ENCODE results near the gene CHTF8.

The CHTF8 gene

GRCh38 chr16:69112285-69113129 is 19.9 kb downstream of the CHTF8 start:
- peaks cover 22% of the 10 kb centered on the region for H4K20me1 ChIP-seq (ENCODE audit: insufficient read depth, low read length)
- TF ChIP-seq EZH2phosphoT487 (IDR thresholded peaks at IDR 0.05; ENCODE audit: low read depth) = no peak
- TF ChIP-seq CTCF (IDR thresholded peaks at IDR 0.05; ENCODE audit: low read depth, low read length) = peak; percentile 74
- H3K9me3 ChIP-seq (ENCODE audit: insufficient read depth, low read length) = no peaks in the 10 kb centered on the region
- no peaks in the 10 kb centered on the region for H3K79me2 ChIP-seq (ENCODE audit: low read length)
- H3K4me2 ChIP-seq (ENCODE audit: low read length) = no peak overlapping the region
- H3K36me3 ChIP-seq (replicated peaks; ENCODE audit: low read depth, low read length) = peaks cover 10% of the 10 kb centered on the region
- H2AFZ ChIP-seq (ENCODE audit: low read depth, low read length) = no peak overlapping the region
- H3K27me3 ChIP-seq (ENCODE audit: low read depth, low read length) = no peaks in the 10 kb centered on the region
- H3K4me1 ChIP-seq (ENCODE audit: low read length) = no peaks in the 10 kb centered on the region
- H3K4me3 ChIP-seq (ENCODE audit: low read length) = no peak overlapping the region
- no peak overlapping the region for H3K9ac ChIP-seq (ENCODE audit: low read length)
- no peak overlapping the region for H3K27ac ChIP-seq (ENCODE audit: low read length)

GRCh38 chr16:69111876-69112230 is 20.5 kb downstream of the CHTF8 start:
- TF ChIP-seq CTCF (IDR thresholded peaks at IDR 0.05; ENCODE audit: low read depth, low read length) (no peak), EZH2phosphoT487 (IDR thresholded peaks at IDR 0.05; ENCODE audit: low read depth) (no peak)
- Histone ChIP-seq H3K4me3 (ENCODE audit: low read length) (no peak overlapping the region), H3K4me2 (ENCODE audit: low read length) (no peak overlapping the region)

GRCh38 chr16:69111216-69111875 is 21.0 kb downstream of the CHTF8 start:
- Histone ChIP-seq H3K27me3 (ENCODE audit: low read depth, low read length) (no peaks in the 10 kb centered on the region), H3K9me3 (ENCODE audit: insufficient read depth, low read length) (no peaks in the 10 kb centered on the region), H2AFZ (ENCODE audit: low read depth, low read length) (no peak overlapping the region), H3K27ac (ENCODE audit: low read length) (no peak overlapping the region), H3K9ac (ENCODE audit: low read length) (no peak overlapping the region), H3K4me2 (ENCODE audit: low read length) (no peak overlapping the region), H3K4me1 (ENCODE audit: low read length) (peaks cover 5% of the 10 kb centered on the region; the same call in 1 of the 2 replicates), H3K36me3 (replicated peaks; ENCODE audit: low read depth, low read length) (peaks cover 3% of the 10 kb centered on the region), H3K79me2 (ENCODE audit: low read length) (no peaks in the 10 kb centered on the region), H3K4me3 (ENCODE audit: low read length) (no peak overlapping the region), H4K20me1 (ENCODE audit: insufficient read depth, low read length) (peaks cover 15% of the 10 kb centered on the region)
- TF ChIP-seq CTCF (IDR thresholded peaks at IDR 0.05; ENCODE audit: low read depth, low read length) (no peak), EZH2phosphoT487 (IDR thresholded peaks at IDR 0.05; ENCODE audit: low read depth) (no peak)

More at GRCh38 chr16:69111876-69112230, 20.5 kb downstream of the CHTF8 start:
- peaks cover 17% of the 10 kb centered on the region for H4K20me1 ChIP-seq (ENCODE audit: insufficient read depth, low read length)
- H3K4me1 ChIP-seq (ENCODE audit: low read length) = peaks cover 1% of the 10 kb centered on the region; the same call in 1 of the 2 replicates
- H3K27ac ChIP-seq (ENCODE audit: low read length) = no peak overlapping the region
- H2AFZ ChIP-seq (ENCODE audit: low read depth, low read length) = no peak overlapping the region
- no peaks in the 10 kb centered on the region for H3K27me3 ChIP-seq (ENCODE audit: low read depth, low read length)
- H3K36me3 ChIP-seq (replicated peaks; ENCODE audit: low read depth, low read length) = peaks cover 5% of the 10 kb centered on the region
- H3K9me3 ChIP-seq (ENCODE audit: insufficient read depth, low read length) = no peaks in the 10 kb centered on the region
- H3K9ac ChIP-seq (ENCODE audit: low read length) = no peak overlapping the region
- no peaks in the 10 kb centered on the region for H3K79me2 ChIP-seq (ENCODE audit: low read length)

- peaks cover 5% of the 10 kb centered on the region; the same call in 1 of the 2 replicates for H3K4me1 ChIP-seq (ENCODE audit: low read length)
- H3K27me3 ChIP-seq (ENCODE audit: low read depth, low read length) = no peaks in the 10 kb centered on the region
- TF ChIP-seq EZH2phosphoT487 (IDR thresholded peaks at IDR 0.05; ENCODE audit: low read depth) (no peak), CTCF (IDR thresholded peaks at IDR 0.05; ENCODE audit: low read depth, low read length) (no peak)
- peaks cover 3% of the 10 kb centered on the region for H3K36me3 ChIP-seq (replicated peaks; ENCODE audit: low read depth, low read length)
- no peaks in the 10 kb centered on the region for H3K9me3 ChIP-seq (ENCODE audit: insufficient read depth, low read length)
- H3K4me2 ChIP-seq (ENCODE audit: low read length) = no peak overlapping the region
- H3K4me3 ChIP-seq (ENCODE audit: low read length) = no peak overlapping the region
- no peak overlapping the region for H2AFZ ChIP-seq (ENCODE audit: low read depth, low read length)
- H3K27ac ChIP-seq (ENCODE audit: low read length) = no peak overlapping the region
- no peak overlapping the region for H3K9ac ChIP-seq (ENCODE audit: low read length)
- H4K20me1 ChIP-seq (ENCODE audit: insufficient read depth, low read length) = peaks cover 15% of the 10 kb centered on the region
- H3K79me2 ChIP-seq (ENCODE audit: low read length) = no peaks in the 10 kb centered on the region
These were observed 22.0 kb downstream of the CHTF8 start for GRCh38 chr16:69110406-69110805.
